ENCODE data around the gene GLMP. TPM values are rescaled to one million over a fixed set of nuclear protein-coding genes. Genes with fewer than 3 reads are reported as not detected.

The GLMP gene
- total RNA-seq, 4 donors from 2014 or later, result 27.0 to 47.8 (median 37.5) TPM

DNA sequence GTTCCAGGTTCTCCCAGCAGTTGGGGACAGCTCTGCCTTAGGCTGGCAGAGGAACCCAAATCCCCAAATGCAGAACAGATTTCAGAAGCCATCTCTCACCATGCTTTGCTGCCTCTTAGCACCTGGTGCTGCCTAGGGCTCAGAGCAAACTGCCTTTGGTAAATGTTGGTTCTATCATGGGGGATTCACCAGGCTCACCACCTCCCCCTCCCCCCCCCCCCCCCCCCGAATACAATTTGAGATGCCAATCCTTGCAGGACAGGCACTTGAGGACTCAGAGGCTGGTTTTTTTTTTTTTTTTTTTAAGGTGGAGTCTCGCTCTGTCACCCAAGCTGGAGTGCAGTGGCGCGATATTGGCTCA is 47.2 kb downstream of the GLMP start:
- Histone ChIP-seq H3K27ac (replicated peaks in 1 of 4) (no peak overlapping the region), H3K4me3 (no peak overlapping the region), H3K36me3 (peaks cover 32 to 45% (median 43%) of the 10 kb centered on the region in 4 donors), H3K9me3 (no peaks in the 10 kb centered on the region), H3K27me3 (peaks cover 0 to 33% (median 8%) of the 10 kb centered on the region in 4 donors), H3K4me1 (peaks cover 30 to 42% (median 39%) of the 10 kb centered on the region in 4 donors)
- TF ChIP-seq POLR2A (IDR thresholded peaks at IDR 0.05; ENCODE audit: low read depth) (no peak), POLR2AphosphoS5 (IDR thresholded peaks at IDR 0.05) (no peak), CTCF (IDR thresholded peaks at IDR 0.05) (no peak), EP300 (IDR thresholded peaks at IDR 0.05) (no peak)
- intact Hi-C loops (cut with DNase I), result no loop called here
- DNase-seq (ENCODE audit: extremely low spot score), result no peak
- WGBS, result 82% methylated on average over 4 of the region's 4 CpGs

GRCh38 chr1:156247460-156248322 is 47.8 kb downstream of the GLMP start, which contains the start of gene PAQR6:
Gene PAQR6, minus strand, starts transcription at chr1:156248056. Its CDS starts 1,325 bp downstream, at chr1:156246731.
- intact Hi-C loops (cut with DNase I), result no loop called here
- Histone ChIP-seq H3K4me3 (no peak within 1 kb of the TSS), H3K27me3 (peaks cover 0 to 33% (median 8%) of the 10 kb centered on the region in 4 donors), H3K9me3 (no peaks in the 10 kb centered on the region), H3K4me1 (peaks cover 30 to 42% (median 39%) of the 10 kb centered on the region in 4 donors), H3K27ac (replicated peaks in 1 of 4) (no peak within 1 kb of the TSS), H3K36me3 (peaks cover 26 to 40% (median 37%) of the 10 kb centered on the region in 4 donors)
- WGBS, result 67% methylated on average over 6 of the region's 16 CpGs
- TF ChIP-seq POLR2A (IDR thresholded peaks at IDR 0.05; ENCODE audit: low read depth) (no peak), CTCF (IDR thresholded peaks at IDR 0.05) (no peak), POLR2AphosphoS5 (IDR thresholded peaks at IDR 0.05) (peak in 1 of 2 donors; percentile 34), EP300 (IDR thresholded peaks at IDR 0.05) (no peak)
- no peak for DNase-seq (ENCODE audit: extremely low spot score)

DNA sequence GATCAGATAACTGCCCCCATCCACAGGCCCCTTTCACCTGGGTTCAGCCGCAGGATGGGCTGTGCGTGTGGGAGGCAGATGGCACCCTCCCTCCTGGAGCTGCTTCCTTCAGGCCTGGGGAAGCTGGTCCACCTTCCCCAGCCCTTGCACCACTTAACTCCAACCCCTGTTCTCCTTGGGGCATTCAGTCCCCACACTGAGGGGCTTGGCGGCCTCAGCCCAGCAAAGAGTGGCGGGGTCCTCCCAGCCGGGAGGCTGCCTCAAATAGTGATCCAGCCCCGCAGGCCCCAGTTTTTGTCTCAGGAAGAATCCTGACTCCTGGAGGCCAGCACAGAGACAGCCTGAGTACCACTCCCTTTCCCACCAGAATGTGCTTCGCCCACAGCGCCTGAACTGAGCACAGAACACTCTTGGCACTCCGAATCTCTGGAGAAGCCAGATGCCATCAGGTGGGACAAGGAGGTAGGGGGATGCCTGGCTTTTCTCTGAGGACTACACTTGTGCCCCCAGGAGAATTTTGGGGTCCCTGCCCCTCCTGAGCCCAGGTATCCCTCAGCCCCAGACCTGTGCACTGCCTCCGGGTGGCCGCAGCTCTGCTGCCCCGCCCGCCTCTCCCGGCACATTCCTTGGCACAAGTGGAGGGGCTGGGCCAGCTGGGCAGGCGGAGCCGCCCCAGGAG is 48.6 kb downstream of the GLMP start:
- no peak for DNase-seq (ENCODE audit: extremely low spot score)
- WGBS, result 57% methylated on average over 6 of the region's 16 CpGs
- Histone ChIP-seq H3K27ac (replicated peaks in 1 of 4) (no peak overlapping the region), H3K27me3 (peaks cover 0 to 33% (median 8%) of the 10 kb centered on the region in 4 donors), H3K4me3 (no peak overlapping the region), H3K9me3 (no peaks in the 10 kb centered on the region), H3K4me1 (peaks cover 30 to 39% (median 37%) of the 10 kb centered on the region in 4 donors), H3K36me3 (peaks cover 18 to 40% (median 34%) of the 10 kb centered on the region in 4 donors)
- intact Hi-C loops (cut with DNase I), result no loop called here
- TF ChIP-seq CTCF (IDR thresholded peaks at IDR 0.05) (no peak), EP300 (IDR thresholded peaks at IDR 0.05) (no peak), POLR2AphosphoS5 (IDR thresholded peaks at IDR 0.05) (no peak), POLR2A (IDR thresholded peaks at IDR 0.05; ENCODE audit: low read depth) (no peak)

GRCh38 chr1:156246241-156246780 is 49.2 kb downstream of the GLMP start:
- intact Hi-C loops (cut with DNase I), result no loop called here
- TF ChIP-seq CTCF (IDR thresholded peaks at IDR 0.05) (no peak), POLR2A (IDR thresholded peaks at IDR 0.05; ENCODE audit: low read depth) (no peak), POLR2AphosphoS5 (IDR thresholded peaks at IDR 0.05) (no peak), EP300 (IDR thresholded peaks at IDR 0.05) (no peak)
- Histone ChIP-seq H3K4me1 (peaks cover 30 to 39% (median 34%) of the 10 kb centered on the region in 4 donors), H3K27me3 (peaks cover 0 to 33% (median 8%) of the 10 kb centered on the region in 4 donors), H3K27ac (replicated peaks in 1 of 4) (no peak overlapping the region), H3K36me3 (peaks cover 12 to 40% (median 31%) of the 10 kb centered on the region in 4 donors), H3K4me3 (peak overlapping the region in 3 of 4 donors; percentile 37 to 52 (median 38)), H3K9me3 (no peaks in the 10 kb centered on the region)
- DNase-seq (ENCODE audit: extremely low spot score), result no peak
- WGBS, result 65% methylated on average over 10 of the region's 10 CpGs
